NCI-H460 (cell line): ENCODE data around the gene BAHD1. TPM values are rescaled to one million over a fixed set of nuclear protein-coding genes. Genes with fewer than 3 reads are reported as not detected.

ENCODE experiments used
- DNase-seq: peaks from one replicate; pipeline ENCODE4 v3.0.0-alpha.2; 2016; ENCODE audit warnings: low read depth; ENCODE audit errors: extremely low read depth
- total RNA-seq: library from RNA; depleted of rRNA; stranded (reverse); fragments of >200 nt; shearing (Covaris generic); gene quantifications from 2 replicates; pipeline ENCODE4 v1.2.3, GENCODE V29; 2014

BAHD1 gene
- total RNA-seq, 1 experiment from 2014 or later = 7.2 TPM

DNA sequence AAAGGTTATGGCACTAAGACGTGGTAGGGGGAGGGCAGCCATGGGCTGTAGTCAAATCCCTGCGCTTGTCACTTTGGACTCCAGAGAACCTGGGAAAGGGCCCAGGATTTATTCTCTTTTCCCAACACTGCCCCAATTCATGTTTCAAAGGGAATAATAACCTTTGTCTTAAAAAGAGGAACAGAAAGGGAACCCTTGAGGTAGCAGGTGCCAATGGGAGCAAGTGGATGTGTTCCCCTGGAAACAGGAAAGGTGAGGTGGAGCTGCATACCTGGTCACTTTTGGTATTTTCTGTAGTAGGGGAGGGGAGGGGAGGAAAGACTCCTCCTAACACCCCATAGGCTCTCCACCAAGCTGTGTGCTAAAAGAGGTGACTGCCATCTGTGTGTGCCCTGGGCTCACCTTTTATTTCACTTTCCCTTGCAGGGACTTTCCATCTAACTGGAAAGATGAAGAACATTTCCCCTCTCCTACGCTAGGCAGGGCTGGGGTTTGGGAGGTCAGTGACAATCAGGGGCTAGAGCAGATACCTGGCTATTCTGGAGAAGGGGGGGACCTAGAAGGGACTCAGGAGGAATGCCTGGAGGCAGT lies 23.9 kb downstream of the BAHD1 start:
- no peak for DNase-seq

DNA sequence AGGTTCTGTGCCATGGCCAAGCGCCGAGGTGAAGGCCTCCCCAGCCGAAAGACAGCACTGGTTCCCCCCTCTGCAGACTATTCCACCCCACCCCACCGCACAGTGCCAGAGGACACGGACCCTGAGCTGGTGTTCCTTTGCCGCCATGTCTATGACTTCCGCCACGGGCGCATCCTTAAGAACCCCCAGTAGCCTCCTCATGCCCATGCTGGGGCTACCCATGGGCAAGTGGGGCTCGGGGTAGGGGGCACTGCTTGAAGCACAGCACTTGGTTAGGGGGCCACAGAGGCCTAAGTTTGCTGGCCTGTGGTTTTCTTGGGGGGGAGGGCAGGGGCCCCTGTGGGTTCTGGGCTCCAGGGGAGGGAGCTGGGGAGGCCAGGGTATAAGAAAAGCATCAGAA lies 25.2 kb downstream of the BAHD1 start:
- DNase-seq = no peak

DNA sequence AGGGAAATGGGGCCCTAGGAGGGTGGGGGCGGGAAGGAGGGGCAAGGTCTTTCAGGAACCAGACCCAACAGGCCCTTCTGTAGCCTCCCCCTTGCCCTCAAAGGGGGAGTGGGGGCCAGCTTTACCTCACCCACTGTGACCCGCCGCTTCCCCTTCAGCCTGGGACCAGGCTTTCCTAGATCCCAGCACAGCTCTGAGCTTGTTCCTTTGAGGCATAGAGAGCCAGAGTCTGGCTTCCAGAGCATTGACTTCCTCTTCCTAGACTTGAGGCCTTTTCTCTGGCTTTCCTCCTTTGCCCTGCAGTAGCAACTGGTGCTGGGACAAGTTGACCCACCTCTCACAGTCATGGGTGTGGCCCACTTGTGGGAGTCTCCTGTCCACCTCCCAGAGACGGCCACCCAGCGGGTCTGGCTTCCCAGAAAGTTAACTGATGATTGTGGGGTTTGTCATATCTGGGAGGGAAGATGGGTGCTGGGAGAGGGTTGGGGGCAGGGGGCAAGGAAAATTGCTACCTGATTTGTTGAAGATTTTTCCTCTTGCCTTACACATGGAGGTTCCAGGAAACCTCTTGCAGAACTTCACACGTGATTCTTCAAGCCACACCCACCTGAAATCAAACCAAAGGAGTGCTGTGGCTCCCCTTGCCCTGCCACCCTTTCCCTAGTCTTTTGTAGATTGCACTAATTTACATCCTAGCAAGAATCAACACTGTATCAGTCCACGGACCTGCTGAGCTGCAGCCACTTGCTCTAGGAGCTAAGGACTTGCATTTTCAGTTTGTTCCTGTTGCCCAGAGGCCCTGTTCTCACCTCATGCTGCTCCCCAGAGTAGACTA lies 25.9 kb downstream of the BAHD1 start:
- no peak for DNase-seq

DNA sequence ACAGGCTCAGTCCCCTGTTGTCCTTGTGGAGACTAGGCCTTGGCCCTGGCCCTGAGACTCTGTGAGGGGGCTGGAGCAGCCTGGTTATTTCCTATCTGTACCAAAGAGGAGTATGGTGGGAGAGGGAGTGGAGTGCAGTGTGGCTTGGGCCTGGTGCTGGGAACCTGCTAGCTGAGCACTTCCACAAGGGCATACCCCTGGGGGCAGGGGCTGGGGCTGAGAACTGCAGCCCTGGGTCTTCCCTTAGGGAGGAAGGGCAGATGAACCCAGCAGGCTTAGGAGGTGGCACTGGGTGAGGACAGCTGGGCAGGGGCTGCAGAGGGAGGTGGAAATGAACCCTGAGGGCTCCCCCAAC lies 26.5 kb downstream of the BAHD1 start:
- DNase-seq = no peak

GRCh38 chr15:40468898-40469331 lies 28.2 kb downstream of the BAHD1 start:
- no peak for DNase-seq

DNA sequence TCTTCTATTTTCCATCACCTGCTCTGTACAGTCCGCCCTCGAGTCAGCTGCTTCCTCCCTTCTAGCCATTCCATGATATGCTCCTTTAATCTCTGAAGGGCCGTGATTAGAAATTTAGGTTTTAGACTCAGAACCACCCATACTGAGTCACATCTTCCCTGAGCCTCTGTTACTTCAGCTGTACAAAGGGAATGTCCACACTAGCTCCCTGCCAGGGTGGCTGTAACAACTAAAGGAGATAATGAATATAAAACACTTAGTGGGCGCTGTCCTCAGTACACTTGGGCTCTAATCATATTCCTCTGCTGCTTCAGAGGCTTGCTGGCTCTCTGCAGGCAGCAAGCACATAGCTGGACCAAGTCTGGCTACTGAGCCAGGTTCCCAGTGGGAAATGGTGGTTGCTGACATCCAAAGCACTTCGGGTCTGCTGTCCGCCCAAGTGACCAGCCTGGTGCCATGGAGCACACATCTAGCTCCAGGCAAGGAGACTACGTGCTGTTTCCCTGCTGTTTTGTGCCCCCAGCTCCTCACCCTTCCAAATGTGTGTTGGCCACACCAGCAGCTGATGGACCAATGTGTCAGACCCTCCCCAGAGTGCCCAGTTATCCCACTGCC lies 29.1 kb downstream of the BAHD1 start:
- no peak for DNase-seq

DNA sequence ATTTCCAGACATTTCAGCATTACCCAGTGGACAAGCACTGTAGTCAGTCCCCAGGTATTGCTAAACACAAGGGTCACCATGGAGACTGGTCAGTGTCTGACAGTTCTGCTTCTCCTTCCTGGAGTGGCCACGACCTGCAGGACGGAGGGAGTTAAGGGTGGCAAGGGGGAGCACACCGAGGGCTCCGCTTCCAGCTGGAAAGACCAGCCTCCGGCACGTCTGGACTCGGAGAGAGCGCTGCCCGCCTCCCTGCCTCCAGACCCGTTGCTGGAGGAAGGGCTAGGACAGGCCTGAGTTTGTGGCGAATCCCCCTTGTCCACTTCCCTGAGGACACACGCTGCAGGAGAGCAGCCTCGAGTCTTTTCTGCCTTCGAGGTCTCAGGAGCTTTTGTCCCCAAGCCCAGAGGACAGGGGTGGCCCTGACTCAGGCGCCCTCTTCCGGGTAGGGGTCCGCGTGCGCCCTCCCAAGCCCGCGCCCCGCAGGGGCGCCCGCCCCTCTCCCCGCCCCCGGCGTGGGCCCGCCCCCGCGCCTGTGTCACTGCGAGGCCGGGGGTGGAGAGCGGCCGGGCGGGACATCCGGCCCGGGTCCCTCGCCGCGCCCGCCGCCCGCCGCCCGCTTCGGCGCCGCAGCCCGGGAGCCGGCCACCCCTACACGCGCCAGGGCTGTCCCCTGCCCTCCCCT lies 29.8 kb downstream of the BAHD1 start, which contains the start of gene CHST14:
TSS of gene CHST14 (plus strand) at position 562 of the 682 bp plus-strand sequence. CDS start 230 bp downstream, outside the sequence.
- no peak for DNase-seq

- DNase-seq = no peak
Measured at GRCh38 chr15:40471105-40471807, 30.5 kb downstream of the BAHD1 start.

DNA sequence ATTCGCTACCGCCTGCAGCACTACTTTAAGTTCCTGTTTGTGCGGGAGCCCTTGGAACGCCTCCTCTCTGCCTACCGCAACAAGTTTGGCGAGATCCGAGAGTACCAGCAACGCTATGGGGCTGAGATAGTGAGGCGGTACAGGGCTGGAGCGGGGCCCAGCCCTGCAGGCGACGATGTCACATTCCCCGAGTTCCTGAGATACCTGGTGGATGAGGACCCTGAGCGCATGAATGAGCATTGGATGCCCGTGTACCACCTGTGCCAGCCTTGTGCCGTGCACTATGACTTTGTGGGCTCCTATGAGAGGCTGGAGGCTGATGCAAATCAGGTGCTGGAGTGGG lies 31.0 kb downstream of the BAHD1 start:
- DNase-seq = no peak

GRCh38 chr15:40472171-40472727 lies 31.5 kb downstream of the BAHD1 start:
- DNase-seq = no peak

GRCh38 chr15:40474581-40474980 lies 33.8 kb downstream of the BAHD1 start:
- DNase-seq = no peak

GRCh38 chr15:40477642-40478327 lies 37.0 kb downstream of the BAHD1 start:
- DNase-seq = no peak

- DNase-seq = no peak
Measured at GRCh38 chr15:40479024-40479423, 38.3 kb downstream of the BAHD1 start.

DNA sequence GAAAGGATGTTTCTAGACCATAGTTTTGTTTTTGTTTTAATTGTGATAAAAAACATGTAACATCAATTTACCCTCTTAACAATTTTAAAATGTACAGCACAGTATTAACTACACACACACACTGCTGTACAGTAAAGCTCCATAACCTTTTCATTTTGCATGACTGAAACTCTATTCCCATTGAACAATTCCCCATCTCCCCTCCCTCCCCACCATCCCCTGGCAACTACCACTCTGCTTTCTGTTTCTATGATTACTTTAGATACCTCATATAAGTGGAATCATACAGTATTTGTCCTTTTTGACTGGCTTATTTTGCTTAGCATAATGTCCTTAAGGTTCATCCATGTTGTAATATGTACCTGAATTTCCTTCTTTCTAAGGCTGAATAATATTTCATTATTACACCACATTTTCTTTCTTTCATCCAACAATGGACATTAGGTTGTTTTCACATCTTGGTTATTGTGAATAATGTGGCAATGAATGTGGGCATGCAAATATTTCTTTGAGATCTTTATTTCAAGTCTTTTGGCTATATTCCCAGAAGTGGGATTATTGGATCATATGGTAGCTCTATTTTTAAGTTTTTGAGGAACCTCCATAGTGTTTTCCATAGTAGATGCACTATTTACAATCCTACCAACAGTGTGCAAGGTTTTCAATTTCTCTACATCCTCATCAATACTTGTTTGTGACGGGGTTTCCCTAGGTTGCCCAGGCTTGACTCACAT lies 40.8 kb downstream of the BAHD1 start:
- no peak for DNase-seq

- DNase-seq = no peak
Measured at GRCh38 chr15:40483919-40484318, 43.2 kb downstream of the BAHD1 start.

DNA sequence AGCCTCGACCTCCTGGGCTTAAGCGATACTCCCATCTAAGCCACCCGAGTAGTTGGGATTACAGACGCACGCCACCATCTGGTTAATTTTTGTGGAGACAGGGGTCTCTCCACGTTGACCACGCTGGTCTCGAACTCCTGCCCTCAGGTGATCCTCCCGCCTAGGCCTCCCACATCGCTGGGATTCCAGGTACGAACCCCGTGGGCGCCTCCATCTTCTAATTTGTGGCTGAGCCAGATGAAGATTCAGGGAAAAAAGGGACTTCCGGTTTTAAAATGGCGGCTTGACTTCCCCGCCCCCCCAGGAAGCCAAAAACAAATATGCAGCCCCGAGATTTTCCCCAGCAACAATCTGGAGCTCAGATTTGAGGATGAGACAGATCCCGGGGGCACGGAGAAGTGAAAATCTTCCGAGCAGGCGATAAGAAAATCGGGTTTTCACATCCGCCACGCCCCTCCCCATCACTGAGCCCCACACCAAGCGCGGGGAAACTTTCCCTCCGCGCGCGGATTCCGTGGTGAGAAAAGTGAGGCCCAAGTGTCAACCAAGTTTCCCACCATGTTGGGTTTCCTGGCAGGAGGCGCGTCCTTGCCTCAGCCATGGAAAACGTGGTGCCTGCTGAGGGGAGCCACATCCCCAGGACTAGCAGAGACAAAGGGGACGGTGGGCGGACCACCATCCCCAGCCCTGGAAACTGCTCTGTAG lies 45.5 kb downstream of the BAHD1 start:
- no peak for DNase-seq

DNA sequence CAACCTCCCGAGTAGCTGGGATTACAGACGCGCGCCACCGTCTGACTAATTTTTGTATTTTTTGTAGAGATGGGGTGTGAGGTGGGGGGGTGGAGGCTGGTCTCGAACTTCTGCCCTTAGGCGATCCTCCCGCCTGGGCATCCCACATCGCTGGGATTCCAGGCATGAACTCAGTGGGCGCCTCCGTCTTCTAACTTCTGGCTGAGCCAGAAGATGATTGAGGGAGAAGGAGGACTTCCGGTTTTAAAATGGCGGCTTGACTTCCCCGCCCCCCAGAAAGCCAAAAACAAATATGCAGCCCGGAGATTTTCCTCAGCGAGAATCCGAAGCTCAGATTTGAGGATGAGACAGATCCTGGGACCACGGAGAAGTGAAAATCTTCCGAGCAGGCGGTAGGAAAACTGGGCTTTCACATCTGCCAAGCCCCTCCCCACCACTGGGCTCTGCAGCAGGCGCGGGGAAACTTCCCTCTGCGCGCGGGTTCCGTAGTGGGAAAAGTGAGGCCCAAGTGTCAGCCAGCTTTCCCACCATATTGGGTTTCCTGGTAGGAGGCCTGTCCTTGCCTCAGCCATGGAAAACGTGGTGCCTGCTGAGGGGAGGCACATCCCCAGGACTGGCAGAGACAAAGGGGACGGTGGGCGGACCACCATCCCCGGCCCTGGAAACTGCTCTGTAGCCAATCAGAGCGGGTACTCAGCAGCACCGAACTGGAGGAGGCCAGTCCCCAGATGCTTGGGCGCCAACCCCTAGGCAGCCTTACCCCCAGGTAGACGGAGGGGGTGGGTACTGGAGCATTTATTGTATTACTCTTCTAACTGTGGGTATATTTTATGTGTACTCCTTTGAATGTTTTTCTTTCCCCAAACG lies 47.3 kb downstream of the BAHD1 start:
- DNase-seq = no peak
